Fibroblast of gingiva (primary cell): ENCODE measurements around the gene PTGES2.
"Not testable (repeated sequence)": the region's sequence is repeated elsewhere in the genome, so short reads cannot be mapped to it uniquely, and the experiment has no call there.

Experiments
- DNase-seq: peaks from one replicate; pipeline ENCODE4 v3.0.0-alpha.2; 2011; ENCODE audit warnings: low read depth

Gene PTGES2

DNA sequence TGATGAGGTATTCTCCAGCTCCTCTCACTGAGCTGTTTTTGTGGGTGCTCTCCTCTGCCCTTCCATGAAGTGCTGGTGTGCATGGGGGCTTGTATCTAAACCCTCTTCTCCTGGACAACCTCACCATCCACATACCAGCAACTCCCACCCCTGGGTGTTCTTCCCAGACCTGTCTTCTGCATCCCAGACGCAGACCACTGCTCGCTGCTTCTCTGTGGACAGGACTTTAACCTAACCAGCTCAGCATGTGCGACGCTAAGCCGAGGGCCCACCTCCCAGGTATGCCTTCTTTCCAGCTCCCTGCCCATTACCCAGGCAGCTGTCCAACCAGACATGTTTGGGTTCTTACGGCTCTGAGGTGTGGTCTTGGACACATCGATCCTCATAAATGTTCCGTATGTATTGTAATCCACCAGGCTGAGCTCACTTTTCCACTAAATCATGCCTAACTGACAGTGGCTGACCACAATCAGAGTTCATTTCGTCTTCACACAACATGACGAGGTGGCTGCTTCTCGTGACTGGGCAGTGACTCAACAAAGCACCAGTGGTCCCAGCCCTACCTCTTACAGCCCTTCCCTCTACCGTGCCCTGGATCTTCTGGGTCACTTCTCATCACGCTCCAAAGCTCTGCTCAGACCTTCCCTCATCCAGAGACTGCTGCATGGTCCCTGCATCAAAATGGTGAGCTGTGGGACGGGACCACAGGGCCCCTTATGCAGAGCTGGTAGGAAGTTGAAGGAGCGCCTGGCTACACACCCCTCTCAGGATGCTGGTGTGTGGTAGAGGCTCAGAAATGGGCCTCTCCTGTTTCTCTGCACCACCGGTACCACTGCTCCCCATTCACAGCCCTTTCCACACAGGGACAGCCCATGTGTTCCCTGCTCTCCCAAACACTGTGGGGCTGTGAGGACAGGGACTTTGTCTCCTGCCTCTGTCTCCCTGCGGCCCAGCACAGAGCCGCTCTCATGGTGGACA lies 9.6 kb upstream of the PTGES2 start:
- DNase-seq, result no peak

GRCh38 chr9:128135561-128135960 lies 8.0 kb upstream of the PTGES2 start:
- DNase-seq, result not testable (repeated sequence)

- DNase-seq, result not testable (repeated sequence)
Measured at GRCh38 chr9:128132139-128132538, 4.6 kb upstream of the PTGES2 start.

- DNase-seq, result not testable (repeated sequence)
Measured at GRCh38 chr9:128131346-128131745, 3.8 kb upstream of the PTGES2 start.

- DNase-seq, result not testable (repeated sequence)
Measured at GRCh38 chr9:128130651-128131050, 3.1 kb upstream of the PTGES2 start.

- DNase-seq, result not testable (repeated sequence)
Measured at GRCh38 chr9:128129976-128130590, 2.6 kb upstream of the PTGES2 start.

GRCh38 chr9:128128836-128129590 lies 1.5 kb upstream of the PTGES2 start:
- DNase-seq, result no peak

GRCh38 chr9:128127990-128128835 lies 684 bp upstream of the PTGES2 start:
- peak; percentile 91 for DNase-seq

DNA sequence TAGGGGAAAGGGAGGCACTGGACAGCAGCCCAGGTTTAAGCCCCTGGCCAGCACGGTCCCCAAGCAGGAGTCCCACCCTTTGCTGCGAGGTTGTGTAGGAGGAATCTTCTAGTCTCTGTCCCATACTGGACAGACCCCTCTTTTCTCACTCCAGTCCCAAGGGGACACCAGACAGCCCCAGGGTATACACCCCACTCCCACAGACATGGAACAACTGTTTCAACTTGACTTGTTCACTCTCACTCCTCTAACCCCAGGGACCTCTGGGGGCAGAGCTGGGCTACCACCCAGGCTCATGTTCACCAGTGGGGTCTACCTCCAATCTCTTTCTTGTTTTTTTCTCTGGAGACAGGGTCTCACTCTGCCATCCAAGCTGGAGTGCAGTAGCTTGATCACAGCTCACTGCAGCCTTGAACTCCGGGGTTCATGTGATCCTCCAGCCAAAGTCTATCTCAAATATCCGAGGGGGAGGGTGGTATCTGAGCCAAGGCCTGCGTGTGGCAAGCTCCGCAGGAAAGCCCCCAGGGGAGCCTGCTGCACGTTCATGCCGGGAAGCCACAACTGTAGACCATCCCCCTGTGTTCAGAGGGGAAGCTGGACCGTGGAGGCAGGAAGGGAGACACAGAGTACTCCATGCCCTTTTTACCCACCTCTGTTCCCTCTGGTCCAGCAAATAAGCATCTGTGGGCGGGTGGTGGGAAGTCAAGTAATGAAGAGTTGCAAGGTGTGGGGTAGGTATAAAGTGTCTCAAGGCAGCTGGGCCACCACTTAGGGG lies 1.8 kb downstream of the PTGES2 start:
- peak; percentile 23 for DNase-seq

DNA sequence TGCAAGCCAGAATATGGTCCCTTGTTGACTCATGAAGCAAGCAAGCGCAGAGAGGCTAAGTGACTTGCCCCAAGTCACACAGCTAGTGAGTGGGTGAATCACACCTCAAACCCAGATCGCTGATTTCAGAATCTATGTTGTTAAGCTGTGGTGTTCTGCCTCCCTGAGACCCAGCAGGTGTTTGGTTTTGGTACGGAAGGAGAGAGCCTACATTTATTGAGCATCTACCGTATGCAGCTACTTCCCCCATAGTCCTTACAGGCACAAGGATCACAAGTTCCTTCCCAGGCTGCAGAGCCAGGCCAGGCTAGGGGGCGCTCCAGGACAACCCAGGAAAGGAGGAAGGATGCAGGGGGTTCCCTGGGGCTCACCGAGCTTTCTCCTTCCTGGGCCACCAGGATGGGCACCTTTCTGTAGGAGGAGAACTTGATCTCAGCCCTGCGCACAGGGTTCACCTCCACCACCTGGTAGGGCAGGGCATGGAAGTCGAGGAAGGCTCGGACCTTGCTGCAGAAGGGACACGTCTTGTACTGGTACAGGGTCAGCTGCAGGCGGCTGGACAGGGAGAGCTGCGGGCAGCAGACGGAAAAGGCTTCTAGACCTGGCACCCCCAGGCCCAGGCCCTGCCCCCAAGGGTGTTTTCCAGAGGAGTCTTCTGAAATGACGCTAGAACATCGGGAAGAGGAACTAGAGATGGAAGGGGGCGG lies 2.5 kb downstream of the PTGES2 start:
- DNase-seq, result peak; percentile 54

GRCh38 chr9:128124451-128124850 lies 3.1 kb downstream of the PTGES2 start:
- DNase-seq, result no peak

- no peak for DNase-seq
Measured at GRCh38 chr9:128123451-128124080, 4.0 kb downstream of the PTGES2 start.

DNA sequence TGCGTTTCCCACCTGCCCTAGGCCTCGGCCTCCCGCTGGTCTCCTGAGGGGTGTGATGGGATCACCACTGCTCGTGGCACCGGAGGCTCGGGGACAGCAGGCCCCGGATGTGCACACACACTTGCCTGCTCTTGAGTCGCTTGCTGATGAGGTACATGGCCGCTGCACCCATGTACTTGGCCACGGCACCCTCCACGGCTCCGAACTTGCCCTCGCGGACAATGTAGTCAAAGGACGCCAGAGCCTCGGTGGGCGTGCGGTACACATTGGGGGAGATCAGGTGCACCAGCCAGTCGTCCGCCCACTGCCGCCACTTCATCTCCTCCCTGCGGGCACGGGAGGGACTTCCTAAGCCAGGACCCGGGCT lies 4.7 kb downstream of the PTGES2 start:
- DNase-seq, result no peak

DNA sequence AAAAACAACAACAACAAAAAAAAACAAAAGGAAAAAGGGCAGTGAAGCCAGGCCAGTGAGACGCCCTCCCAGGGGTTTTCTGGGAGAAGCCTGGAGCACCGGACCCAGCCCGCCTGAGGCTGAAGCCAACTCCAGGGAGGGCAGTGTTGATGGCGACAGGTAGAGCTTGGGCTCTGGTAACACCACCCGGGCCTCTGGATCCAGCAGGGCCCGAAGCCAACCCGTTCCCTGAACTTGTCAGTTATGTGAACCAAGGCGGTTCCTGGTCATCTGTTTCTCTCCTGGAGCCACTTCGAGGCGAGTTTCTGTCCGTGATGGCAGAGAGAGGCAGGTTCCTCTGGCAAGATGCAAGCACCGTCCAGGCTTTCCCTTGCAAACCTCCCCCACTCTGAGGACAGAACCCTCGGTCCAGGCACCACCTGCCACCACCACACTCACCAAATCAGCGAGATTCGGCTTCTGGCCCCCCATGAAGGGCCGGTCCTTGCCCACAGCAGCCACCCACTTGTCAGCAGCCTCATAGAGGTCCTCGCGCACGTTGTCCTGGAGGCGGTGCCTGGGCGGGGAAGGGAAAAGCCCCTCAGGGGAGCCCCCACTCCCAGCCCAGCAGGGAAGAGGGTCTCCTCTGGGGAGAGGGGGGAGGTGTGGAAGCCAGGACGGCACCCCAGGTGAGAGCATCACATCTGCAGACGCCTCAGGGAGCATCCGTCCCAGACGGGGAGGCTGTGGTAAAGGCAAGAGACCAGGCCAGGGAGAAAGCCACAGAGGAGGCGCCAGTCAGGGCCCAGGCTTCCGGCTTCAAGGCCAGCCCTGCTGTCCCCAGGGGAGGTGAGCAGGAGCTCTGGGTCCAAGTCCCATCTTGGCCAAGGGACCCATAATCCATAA lies 5.4 kb downstream of the PTGES2 start:
- DNase-seq, result no peak

DNA sequence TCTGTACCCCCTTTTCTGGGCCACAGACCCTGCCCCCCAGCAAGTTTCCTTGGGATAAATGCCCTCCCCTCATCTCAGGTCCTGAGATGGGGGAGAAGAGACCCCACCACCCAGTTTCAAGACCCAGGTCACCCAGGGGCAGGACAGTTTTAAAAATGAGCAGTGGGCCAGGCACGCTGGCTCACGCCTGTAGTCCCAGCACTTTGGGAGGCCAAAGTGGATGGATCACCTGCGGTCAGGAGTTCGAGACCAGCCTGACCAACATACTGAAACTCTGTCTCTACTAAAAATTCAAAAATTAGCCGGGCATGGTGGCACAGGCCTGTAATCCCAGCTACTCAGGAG lies 6.1 kb downstream of the PTGES2 start:
- DNase-seq, result no peak

GRCh38 chr9:128120741-128121465 lies 6.6 kb downstream of the PTGES2 start:
- DNase-seq, result no peak

DNA sequence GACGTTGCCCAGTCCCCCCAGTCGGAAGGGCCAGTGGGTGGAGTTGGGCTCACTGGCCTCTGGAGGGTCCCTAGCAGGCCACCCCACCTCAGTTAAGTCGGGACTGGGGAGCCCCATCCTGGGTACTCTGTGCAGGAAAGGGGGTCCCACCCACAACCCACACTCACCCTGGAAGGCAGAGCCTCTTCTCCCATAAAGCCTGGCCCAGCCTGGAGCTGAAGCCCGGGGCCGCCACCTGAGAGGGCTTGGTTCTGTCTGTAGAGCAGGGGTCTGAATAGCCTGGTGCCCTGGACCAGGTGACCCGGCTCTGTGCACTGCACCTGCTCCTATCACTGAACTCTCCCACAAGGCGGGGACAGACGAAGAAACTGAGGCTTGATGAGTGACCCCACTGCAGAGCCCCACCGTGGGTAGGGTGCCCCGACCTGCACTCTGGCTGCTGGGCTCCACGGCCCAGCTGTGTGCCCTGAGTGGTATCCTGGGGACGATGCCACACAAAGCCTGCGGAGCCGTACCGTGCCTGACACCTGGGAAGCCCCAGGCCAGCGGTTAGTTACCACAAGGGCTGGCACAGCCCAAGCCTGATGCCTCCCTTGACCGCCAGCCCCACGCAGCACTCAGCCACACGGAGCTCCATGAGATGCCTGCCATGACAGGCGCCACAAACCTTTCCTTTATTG lies 7.3 kb downstream of the PTGES2 start:
- no peak for DNase-seq
